NB4 (cell line): ENCODE data around the gene REPS1.

Source experiments
- DNase-seq: peaks from one replicate; pipeline ENCODE4 v3.0.0; 2010; ENCODE audit warnings: low read depth
- H3K4me3 ChIP-seq: one replicate; pipeline ENCODE4 v1.5.1; 2011; ENCODE audit warnings: mild to moderate bottlenecking, low read depth, low read length, moderate library complexity
- MYC ChIP-seq: IDR thresholded peaks from 2 replicates; pipeline ENCODE4 v1.6.1; 2011; ENCODE audit warnings: low read depth, low read length
- POLR2A ChIP-seq: IDR thresholded peaks from 2 replicates; pipeline ENCODE4 v1.6.1; 2011; ENCODE audit warnings: mild to moderate bottlenecking; ENCODE audit not compliant: insufficient read length; ENCODE audit errors: extremely low read depth
- TF ChIP-seq, protein P1 (sequence below): IDR thresholded peaks from 2 replicates; pipeline ENCODE4 v1.6.1; 2011; ENCODE audit warnings: low read depth, low read length
- TF ChIP-seq, protein P2 (sequence below): IDR thresholded peaks from one replicate; pipeline ENCODE4 v1.5.1; 2012; ENCODE audit warnings: low read depth, low read length

Gene REPS1

DNA sequence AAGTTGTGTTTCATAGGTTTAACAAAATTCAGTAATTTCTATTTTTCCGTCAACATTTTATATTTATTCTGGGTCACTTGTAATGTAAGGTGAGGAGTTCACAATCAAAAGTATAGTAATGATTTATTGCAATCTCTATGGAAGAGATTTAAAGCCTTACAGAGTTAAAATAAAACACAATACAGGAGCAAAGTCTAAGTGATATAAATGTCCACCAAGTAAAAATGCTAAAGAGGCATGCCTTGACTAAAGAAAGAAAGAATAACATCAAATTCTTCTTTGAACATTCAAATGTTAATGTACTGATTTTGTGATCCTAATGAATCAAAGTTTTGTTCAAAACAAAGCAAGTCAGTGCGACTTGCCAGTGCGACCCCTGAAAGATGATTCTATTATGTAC, 61.5 kb downstream of the REPS1 start:
- no peak overlapping the region for H3K4me3 ChIP-seq
- no peak for DNase-seq
- TF ChIP-seq MYC, result no peak
- TF ChIP-seq, protein P1, sequence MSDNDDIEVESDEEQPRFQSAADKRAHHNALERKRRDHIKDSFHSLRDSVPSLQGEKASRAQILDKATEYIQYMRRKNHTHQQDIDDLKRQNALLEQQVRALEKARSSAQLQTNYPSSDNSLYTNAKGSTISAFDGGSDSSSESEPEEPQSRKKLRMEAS, result no peak
- TF ChIP-seq, protein P2, sequence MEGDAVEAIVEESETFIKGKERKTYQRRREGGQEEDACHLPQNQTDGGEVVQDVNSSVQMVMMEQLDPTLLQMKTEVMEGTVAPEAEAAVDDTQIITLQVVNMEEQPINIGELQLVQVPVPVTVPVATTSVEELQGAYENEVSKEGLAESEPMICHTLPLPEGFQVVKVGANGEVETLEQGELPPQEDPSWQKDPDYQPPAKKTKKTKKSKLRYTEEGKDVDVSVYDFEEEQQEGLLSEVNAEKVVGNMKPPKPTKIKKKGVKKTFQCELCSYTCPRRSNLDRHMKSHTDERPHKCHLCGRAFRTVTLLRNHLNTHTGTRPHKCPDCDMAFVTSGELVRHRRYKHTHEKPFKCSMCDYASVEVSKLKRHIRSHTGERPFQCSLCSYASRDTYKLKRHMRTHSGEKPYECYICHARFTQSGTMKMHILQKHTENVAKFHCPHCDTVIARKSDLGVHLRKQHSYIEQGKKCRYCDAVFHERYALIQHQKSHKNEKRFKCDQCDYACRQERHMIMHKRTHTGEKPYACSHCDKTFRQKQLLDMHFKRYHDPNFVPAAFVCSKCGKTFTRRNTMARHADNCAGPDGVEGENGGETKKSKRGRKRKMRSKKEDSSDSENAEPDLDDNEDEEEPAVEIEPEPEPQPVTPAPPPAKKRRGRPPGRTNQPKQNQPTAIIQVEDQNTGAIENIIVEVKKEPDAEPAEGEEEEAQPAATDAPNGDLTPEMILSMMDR, result no peak
- TF ChIP-seq POLR2A, result no peak

DNA sequence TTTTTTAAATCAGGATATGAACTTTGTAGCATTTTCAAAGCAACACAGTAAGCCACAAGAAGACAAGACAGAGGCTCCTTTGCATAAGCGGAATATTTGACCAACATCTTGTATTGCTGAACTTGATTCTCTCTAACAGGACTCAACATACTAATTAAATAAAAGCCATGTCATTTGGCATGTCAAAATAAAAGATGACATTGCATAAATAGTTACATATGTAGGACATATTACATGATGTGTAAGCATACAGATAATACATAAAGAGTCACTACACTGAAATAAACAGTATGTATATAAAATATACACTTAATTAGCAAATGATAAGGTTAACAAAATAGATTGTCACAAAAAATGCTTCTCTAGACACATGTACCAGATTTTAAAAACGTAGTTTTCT, 62.2 kb downstream of the REPS1 start:
- no peak for DNase-seq
- TF ChIP-seq, protein P1, result no peak
- no peak for TF ChIP-seq MYC
- no peak for TF ChIP-seq POLR2A
- TF ChIP-seq, protein P2, result no peak

DNA sequence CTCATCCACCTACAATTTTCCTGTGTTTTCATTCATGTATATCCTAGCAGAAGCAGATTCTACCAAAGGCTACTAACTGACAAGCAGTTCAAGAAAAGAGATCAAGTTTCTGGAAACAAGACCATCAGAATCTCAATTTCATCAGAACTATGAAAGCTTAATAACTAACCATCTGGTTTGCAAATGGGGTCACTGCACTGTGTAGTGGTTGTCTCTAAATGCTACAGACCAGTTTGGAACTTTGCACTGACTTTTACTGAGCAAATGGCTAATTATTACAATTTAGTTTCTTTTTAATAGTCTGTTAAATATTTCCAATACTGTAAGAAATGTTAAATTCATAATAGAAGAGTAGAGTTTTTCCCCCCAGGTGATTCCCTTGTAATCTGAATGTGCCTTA, 64.5 kb downstream of the REPS1 start:
- TF ChIP-seq, protein P2, result no peak
- TF ChIP-seq MYC (no peak), POLR2A (no peak)
- TF ChIP-seq, protein P1, result no peak
- H3K4me3 ChIP-seq, result no peak overlapping the region
- DNase-seq, result no peak

More for the DNA sequence above, 62.2 kb downstream of the REPS1 start:
- no peak overlapping the region for H3K4me3 ChIP-seq

DNA sequence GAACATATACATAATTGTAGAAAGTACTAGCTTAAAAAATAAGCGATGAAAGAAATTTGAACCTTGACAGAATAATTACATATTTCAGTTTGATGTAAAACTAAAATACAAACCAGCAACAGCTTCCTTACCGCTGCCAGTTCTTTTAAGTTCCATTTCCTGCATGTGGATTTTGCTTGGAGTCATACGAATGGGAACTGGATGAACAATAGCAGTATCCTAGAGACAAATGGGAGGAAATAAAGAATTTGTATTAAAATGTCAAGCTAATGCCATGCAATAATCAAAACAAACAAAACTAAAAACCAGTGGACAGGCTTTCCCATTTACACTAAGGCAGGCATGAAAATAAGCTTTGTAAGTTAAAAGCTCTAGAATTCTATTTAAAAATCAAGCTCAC, 67.1 kb downstream of the REPS1 start:
- TF ChIP-seq, protein P1, result no peak
- TF ChIP-seq POLR2A, result no peak
- no peak for TF ChIP-seq MYC
- TF ChIP-seq, protein P2, result no peak
- DNase-seq, result no peak
- no peak overlapping the region for H3K4me3 ChIP-seq

DNA sequence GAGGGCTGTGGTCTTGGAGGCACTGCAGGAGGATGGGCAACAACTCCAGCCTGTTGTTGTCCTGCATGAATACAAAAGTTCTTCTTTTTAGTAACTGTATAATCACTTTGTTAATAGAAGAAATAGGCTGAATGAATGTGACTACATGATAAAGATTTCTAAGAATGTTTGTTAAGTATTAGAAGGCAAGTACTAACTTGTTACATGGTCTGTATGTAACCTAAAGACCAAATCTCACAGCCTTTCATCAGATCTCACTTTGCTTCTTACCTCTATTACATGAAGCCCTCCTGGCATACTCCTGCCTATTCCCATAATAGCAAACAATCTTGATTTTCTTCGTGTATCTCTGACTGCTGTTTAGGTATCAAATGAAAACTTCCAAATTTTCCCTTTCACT, 73.4 kb downstream of the REPS1 start:
- no peak for DNase-seq
- H3K4me3 ChIP-seq, result no peak overlapping the region
- TF ChIP-seq, protein P2, result no peak
- no peak for TF ChIP-seq POLR2A
- TF ChIP-seq MYC, result no peak
- TF ChIP-seq, protein P1, result no peak

DNA sequence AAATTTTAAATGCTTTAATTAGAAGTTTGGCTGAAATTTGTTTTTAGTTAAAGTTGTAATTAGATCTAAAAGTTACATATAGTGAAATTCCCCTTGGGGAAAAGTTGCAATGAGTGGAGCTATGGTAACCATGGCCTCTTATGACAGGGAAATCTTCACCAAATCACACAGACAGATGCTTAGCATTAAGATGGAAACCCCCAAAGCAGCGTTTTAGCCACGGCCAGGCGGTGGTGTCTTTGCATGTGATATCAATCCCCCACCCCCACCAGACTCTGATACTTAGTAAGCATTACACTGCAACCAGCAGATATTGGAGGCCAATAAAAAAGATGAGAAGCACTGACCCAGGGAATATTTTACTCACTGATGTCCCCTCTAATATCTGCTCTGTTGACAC, 75.7 kb downstream of the REPS1 start:
- no peak for DNase-seq
- TF ChIP-seq MYC (no peak), POLR2A (no peak)
- TF ChIP-seq, protein P2, result no peak
- TF ChIP-seq, protein P1, result no peak
- H3K4me3 ChIP-seq, result no peak overlapping the region
